Activated CD8-positive, alpha-beta memory T cell treated with anti-CD3 and anti-CD28 coated beads, Interleukin-2, amount 50 U/mL, for 24 hours (primary cell): Measurements from ENCODE around the gene NEUROG1.

Source experiments
- DNase-seq: peaks from one replicate; pipeline ENCODE4 v3.0.0-alpha.2; 2020; ENCODE audit errors: extremely low read depth

The NEUROG1 gene

DNA sequence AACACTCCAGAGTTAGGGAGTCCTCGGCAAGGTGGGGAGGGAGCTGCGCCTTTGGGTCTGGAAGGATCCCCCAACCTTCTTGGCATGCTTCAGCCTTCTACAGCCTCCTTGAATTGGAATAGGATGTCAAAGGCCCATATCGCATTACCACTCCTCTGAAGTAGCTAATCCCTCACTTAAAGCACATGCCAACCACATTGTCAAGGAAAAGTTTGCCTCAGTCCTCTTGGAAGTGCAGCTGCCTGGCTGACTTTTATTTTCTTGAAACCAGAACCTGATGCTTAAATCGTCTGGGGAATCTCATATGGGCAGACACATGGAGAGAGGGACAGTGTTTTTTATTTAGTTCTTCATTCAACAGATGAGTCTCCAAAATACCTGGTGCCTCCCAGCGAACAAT is 28.6 kb upstream of the NEUROG1 start:
- no peak for DNase-seq

- DNase-seq: no peak
Observed at GRCh38 chr5:135561266-135561665, 25.5 kb upstream of the NEUROG1 start.

- peak; percentile 39 for DNase-seq
Observed at GRCh38 chr5:135560858-135561257, 25.1 kb upstream of the NEUROG1 start.

- DNase-seq: no peak
Observed at GRCh38 chr5:135559354-135559753, 23.6 kb upstream of the NEUROG1 start.

- no peak for DNase-seq
Observed at GRCh38 chr5:135557076-135557838, 21.5 kb upstream of the NEUROG1 start.

DNA sequence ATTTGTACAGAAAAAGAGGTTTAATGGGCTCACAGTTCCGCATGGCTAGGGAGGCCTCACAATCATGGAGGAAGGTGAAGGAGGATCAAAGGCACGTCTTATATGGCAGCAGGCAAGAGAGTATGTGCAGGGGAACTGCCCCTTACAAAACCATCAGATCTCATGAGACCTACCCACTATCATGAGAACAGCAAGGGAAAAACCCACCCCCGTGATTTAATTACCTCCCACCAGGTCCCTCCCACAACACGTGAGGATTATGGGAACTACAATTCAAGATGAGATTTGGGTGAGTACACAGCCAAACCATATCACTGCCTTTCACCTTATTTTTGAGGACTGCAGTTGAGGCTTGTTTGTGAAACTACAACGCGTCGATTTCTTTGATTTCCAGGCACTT is 20.9 kb upstream of the NEUROG1 start:
- no peak for DNase-seq

- DNase-seq: no peak
Observed at GRCh38 chr5:135555530-135555929, 19.8 kb upstream of the NEUROG1 start.

DNA sequence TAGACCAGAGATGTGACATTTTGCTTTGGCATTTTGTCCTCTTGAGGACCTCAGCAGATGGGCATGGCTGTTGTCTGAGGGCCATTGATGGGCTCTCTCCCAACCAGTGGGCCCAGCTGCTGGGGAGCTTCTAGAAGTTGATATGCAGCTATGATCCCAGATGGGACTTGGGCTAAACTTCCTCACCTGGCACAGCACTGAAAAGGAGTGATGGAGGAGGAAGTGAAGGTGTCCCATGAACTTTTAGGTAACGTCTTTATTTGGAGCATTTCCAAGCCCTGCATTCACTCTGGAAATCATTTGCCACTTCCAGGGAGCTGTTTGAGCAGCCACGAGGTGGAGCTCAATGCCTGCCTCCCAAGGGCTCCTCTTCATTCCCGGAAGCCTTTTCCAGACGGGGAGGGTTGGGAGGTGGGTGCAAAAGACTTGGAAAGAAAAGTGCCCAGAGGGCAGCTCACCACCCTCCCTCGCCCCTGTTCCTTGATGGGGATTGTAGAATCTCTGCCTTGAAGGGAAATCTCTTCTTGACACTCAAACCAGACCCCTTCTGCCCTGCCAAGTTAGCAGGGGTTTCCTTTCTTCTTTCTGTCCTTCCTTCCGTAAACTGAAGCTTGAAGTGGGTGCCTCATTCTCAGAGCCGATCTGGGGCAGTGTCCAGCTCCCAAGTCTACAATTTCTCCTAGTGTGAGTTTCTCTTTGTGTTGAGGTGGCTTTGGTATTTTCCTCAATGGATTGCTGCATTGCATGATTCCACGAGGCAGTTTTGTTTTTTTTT is 18.1 kb upstream of the NEUROG1 start:
- DNase-seq: no peak

- peak; percentile 31 for DNase-seq
Observed at GRCh38 chr5:135551593-135552447, 16.1 kb upstream of the NEUROG1 start.

DNA sequence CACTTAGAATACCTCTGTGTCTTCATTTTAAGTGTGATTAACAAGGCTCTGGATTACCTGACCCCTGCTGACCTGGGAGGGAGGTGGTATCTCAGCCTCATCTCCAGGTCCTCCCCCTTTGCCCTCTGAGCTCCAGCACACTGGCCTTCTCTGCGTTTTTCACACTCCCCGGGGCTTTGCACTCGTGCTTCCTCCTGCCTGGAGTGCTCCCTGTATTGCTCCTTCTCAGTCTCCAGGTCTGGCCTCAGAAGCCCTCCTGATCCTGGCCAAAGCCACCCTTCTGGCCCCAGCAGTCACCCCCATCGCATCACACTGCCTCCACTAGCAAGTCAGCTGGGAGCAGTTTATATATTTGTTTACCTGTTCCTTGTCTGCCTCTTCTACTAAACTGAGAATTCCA is 13.6 kb upstream of the NEUROG1 start:
- DNase-seq: no peak

- no peak for DNase-seq
Observed at GRCh38 chr5:135547590-135548254, 12.0 kb upstream of the NEUROG1 start.

GRCh38 chr5:135546912-135547311 is 11.1 kb upstream of the NEUROG1 start:
- no peak for DNase-seq

GRCh38 chr5:135546101-135546500 is 10.3 kb upstream of the NEUROG1 start:
- no peak for DNase-seq

DNA sequence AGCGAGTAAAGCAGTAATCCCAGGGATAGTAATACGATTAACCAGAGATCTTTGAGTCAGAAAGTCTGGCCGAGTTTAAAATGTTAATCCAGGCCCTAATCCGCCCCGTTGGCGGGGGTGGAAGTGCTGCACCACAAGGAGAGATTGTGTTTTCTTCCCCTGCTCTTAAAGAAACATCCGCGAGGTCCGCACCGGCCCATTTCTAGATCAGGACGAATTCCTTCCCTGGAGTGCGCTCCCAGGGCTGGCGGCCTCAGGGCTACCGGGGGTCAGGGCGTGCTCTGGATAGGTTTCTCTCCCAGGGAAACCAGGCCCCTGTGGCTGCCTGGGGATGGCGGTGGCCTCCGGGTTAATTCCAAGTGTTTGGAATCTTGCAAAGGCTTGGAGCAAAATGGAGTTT is 9.3 kb upstream of the NEUROG1 start:
- no peak for DNase-seq

DNA sequence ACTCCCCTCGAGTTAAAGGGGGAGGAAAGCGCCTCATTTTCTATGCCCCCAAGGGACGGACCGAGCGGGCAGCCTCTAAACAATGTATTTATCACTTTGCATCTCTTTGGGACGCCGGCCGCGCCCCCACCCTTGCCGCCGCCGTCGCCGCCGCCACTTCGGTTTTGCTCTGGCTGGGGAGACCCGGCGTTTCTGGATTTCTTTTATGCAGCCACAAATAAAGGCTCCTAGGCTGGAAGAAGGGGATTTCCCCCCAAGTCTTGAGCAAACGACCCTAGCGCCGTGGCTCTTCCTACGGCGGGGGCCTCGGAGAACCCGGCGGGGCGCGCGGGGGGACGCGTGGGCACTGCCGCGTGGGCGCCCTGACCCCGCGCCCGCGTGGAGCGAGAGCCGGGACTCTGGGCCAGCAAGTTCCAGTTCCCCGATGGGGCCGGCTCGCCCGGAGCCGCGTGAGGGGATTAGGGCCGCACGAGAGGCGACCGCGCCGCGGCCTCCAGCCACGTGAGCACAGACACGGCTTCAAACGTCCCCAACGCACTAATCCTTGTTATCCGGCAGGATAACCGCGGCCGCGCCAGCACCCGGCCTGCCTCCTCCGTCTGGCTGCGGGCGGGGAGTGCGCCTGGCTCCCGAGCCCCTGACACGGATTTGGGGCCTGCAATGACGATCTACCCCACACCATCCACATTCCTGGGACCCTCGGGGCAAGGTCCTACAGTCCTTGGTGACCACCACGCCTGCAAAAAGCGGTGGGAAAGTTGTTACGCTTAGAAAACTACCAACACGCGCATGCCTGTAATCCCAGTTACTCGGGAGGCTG is 7.9 kb upstream of the NEUROG1 start:
- no peak for DNase-seq

- DNase-seq: no peak
Observed at GRCh38 chr5:135543001-135543484, 7.3 kb upstream of the NEUROG1 start.

GRCh38 chr5:135541807-135542502 is 6.2 kb upstream of the NEUROG1 start:
- DNase-seq: no peak

- no peak for DNase-seq
Observed at GRCh38 chr5:135539430-135540005, 3.8 kb upstream of the NEUROG1 start.

DNA sequence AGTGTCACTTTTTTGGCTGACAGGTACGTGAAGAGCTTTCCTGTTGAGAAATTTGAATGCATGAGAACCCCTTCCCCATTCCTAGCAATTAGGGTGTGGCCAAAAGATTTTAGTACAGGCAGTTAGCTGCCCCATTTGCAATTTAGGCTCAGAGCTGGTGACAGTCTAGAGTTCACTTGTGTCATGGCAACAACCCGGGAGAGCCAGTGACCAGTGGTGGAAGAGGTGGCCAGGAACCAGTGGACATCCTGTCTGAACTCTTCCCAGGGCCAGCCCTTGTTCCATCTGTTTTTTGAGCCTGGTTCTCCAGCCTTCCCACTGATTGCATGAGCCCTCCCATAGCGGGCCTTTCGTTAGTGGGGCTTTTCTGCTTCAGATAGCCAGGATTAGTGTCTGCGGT is 2.5 kb upstream of the NEUROG1 start:
- DNase-seq: no peak

GRCh38 chr5:135537745-135538144 is 2.0 kb upstream of the NEUROG1 start:
- no peak for DNase-seq
